Lower leg skin (tissue), 4 donors: ENCODE data around the gene SEC14L1. TPM values are rescaled to one million over a fixed set of nuclear protein-coding genes. Genes with fewer than 3 reads are reported as not detected.

ENCODE experiments used
- DNase-seq, 2 donors: peaks; one replicate each; pipeline ENCODE4 v3.0.0-alpha.2; 2019; ENCODE audit warnings: low spot score in 2 of 2
- H3K4me3 ChIP-seq: fragments of 200-600 bp; sonication (generic); 2 replicates; pipeline ENCODE4 v1.5.1; 2017; ENCODE audit warnings: mild to moderate bottlenecking, low read depth; ENCODE audit not compliant: poor library complexity, severe bottlenecking
- POLR2A ChIP-seq, 2 donors: fragments of 450-650 bp; IDR thresholded peaks; one replicate each; pipeline ENCODE4 v1.6.1; 2016 to 2017; ENCODE audit warnings: antibody characterized with exemption in 2 of 2, mild to moderate bottlenecking in 1 of 2, moderate library complexity in 1 of 2
- WGBS, 2 donors: methylation state at CpG; one replicate each; pipeline ENCODE4 v1.1.5; 2018; 5-methylcytosine and 5-hydroxymethylcytosine counted together
- intact Hi-C: fragments of 100-400 bp; cut with DNase I; formaldehyde crosslinking; loops from one replicate; pipeline ENCODE4 v1.15.0; 2023; ENCODE audit warnings: low total_unique reads
- total RNA-seq, 4 donors: library from RNA; depleted of rRNA; stranded (reverse); fragments of >200 nt; gene quantifications; one replicate each; pipeline ENCODE4 v1.1.0, GENCODE V29; 2016
- TF ChIP-seq, protein P1 (sequence below), 3 donors: fragments of 450-650 bp; IDR thresholded peaks; one replicate each; pipeline ENCODE4 v1.5.1; 2016; ENCODE audit warnings: antibody characterized with exemption in 3 of 3, mild to moderate bottlenecking in 3 of 3, moderate library complexity in 2 of 3

Gene SEC14L1
- total RNA-seq, 4 donors from 2014 or later, result 19.1 to 59.5 (median 46.3) TPM

- TF ChIP-seq, protein P1, sequence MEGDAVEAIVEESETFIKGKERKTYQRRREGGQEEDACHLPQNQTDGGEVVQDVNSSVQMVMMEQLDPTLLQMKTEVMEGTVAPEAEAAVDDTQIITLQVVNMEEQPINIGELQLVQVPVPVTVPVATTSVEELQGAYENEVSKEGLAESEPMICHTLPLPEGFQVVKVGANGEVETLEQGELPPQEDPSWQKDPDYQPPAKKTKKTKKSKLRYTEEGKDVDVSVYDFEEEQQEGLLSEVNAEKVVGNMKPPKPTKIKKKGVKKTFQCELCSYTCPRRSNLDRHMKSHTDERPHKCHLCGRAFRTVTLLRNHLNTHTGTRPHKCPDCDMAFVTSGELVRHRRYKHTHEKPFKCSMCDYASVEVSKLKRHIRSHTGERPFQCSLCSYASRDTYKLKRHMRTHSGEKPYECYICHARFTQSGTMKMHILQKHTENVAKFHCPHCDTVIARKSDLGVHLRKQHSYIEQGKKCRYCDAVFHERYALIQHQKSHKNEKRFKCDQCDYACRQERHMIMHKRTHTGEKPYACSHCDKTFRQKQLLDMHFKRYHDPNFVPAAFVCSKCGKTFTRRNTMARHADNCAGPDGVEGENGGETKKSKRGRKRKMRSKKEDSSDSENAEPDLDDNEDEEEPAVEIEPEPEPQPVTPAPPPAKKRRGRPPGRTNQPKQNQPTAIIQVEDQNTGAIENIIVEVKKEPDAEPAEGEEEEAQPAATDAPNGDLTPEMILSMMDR (IDR thresholded peaks at IDR 0.05), result no peak
- TF ChIP-seq POLR2A (IDR thresholded peaks at IDR 0.05), result no peak
- 31% methylated on average over 10 of the region's 10 CpGs for WGBS, 2 donors
- intact Hi-C loops, result no loop called here
- no peak for DNase-seq
- no peak overlapping the region for H3K4me3 ChIP-seq
Measured at GRCh38 chr17:77200711-77201110, 59.9 kb downstream of the SEC14L1 start.

DNA sequence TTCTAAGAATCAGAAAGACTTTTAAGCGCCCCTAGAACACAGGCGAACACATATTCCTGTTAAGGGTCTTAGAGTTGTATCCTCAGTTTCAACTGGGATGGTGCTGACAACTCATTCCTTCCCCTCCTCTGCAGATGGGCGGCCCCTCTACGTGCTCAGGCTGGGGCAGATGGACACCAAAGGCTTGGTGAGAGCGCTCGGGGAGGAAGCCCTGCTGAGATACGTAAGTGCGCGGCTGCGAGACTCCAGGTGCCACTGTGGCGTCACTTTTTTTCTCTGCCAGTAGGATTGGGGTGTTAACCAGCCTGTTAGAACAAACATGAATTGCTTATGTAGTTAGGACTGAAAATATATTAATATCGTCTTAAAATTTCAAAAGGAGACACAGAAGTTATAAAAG lies 62.7 kb downstream of the SEC14L1 start:
- 94 to 95% methylated on average over 12 of the region's 12 CpGs for WGBS, 2 donors
- intact Hi-C loops, result no loop called here
- H3K4me3 ChIP-seq, result no peak overlapping the region
- no peak for TF ChIP-seq POLR2A (IDR thresholded peaks at IDR 0.05)
- TF ChIP-seq, protein P1 (IDR thresholded peaks at IDR 0.05), result no peak
- no peak for DNase-seq

DNA sequence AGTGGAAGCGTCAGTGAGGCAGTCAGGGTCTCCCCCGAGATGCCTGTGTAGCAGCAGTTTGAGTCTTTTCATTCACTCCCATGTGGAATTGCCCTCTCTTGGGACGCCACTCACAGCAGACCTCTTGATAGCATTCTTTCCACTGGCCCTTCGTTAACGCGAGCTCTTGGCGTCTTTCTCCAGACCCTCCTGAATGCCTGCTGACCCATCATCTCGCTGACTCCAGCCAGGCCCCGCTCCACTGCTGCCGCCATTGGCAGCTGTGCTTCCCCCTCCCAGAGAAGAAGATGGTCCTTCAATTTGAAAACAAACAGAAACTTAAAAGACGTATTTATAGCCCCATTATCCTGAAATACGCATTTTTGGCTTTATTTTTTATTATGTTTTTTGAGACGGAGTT lies 63.1 kb downstream of the SEC14L1 start:
- H3K4me3 ChIP-seq, result no peak overlapping the region
- intact Hi-C loops, result no loop called here
- TF ChIP-seq, protein P1 (IDR thresholded peaks at IDR 0.05), result no peak
- no peak for TF ChIP-seq POLR2A (IDR thresholded peaks at IDR 0.05)
- no peak for DNase-seq
- 90 to 93% methylated on average over 13 of the region's 13 CpGs for WGBS, 2 donors

GRCh38 chr17:77204536-77204935 lies 63.8 kb downstream of the SEC14L1 start:
- H3K4me3 ChIP-seq, result no peak overlapping the region
- WGBS, 2 donors, result 87 to 88% methylated on average over 8 of the region's 8 CpGs
- intact Hi-C loops, result no loop called here
- no peak for DNase-seq
- TF ChIP-seq POLR2A (IDR thresholded peaks at IDR 0.05), result no peak
- TF ChIP-seq, protein P1 (IDR thresholded peaks at IDR 0.05), result no peak

- no peak overlapping the region for H3K4me3 ChIP-seq
- DNase-seq, result no peak
- WGBS, 2 donors, result 82 to 84% methylated on average over 9 of the region's 9 CpGs
- no peak for TF ChIP-seq POLR2A (IDR thresholded peaks at IDR 0.05)
- TF ChIP-seq, protein P1 (IDR thresholded peaks at IDR 0.05), result no peak
- intact Hi-C loops, result no loop called here
Measured at GRCh38 chr17:77205396-77206125, 64.8 kb downstream of the SEC14L1 start.
